K562 (cell line): ENCODE results near the gene C16orf74. TPM values are rescaled to one million over a fixed set of nuclear protein-coding genes. Genes with fewer than 3 reads are reported as not detected.
A peak's percentile ranks its signal among the peaks of the same experiment; 100 is the strongest.

Source experiments
- ATF2 ChIP-seq: sonication (generic); formaldehyde crosslinking; IDR thresholded peaks from 2 replicates; pipeline ENCODE4 v1.8.1; 2022; ENCODE audit warnings: missing genetic modification reagents
- CBX2 ChIP-seq: fragments of 200-600 bp; sonication (generic); IDR thresholded peaks from one replicate; pipeline ENCODE4 v1.6.1; 2012; ENCODE audit warnings: mild to moderate bottlenecking, low read length, inconsistent platforms; ENCODE audit not compliant: insufficient read depth, poor library complexity, severe bottlenecking
- DDX20 ChIP-seq: fragments of 450-650 bp; IDR thresholded peaks from 2 replicates; pipeline ENCODE4 v1.6.1; 2016; ENCODE audit warnings: missing genetic modification characterization, low read depth, mild to moderate bottlenecking, missing compliant biosample characterization, moderate library complexity
- DIDO1 ChIP-seq: fragments of 450-650 bp; IDR thresholded peaks from 2 replicates; pipeline ENCODE4 v1.6.1; 2016; ENCODE audit warnings: low read depth, missing biosample characterization, missing genetic modification characterization
- E2F6 ChIP-seq, 2 experiments: IDR thresholded peaks; 2 replicates each; pipeline ENCODE4 v1.6.1; 2011; ENCODE audit warnings: borderline replicate concordance in 1 of 2, control low read depth in 1 of 2, low read depth in 1 of 2, low read length in 1 of 2, mild to moderate bottlenecking in 1 of 2, mixed read lengths in 1 of 2, moderate library complexity in 1 of 2; ENCODE audit not compliant: insufficient read depth in 1 of 2, insufficient read length in 1 of 2, poor library complexity in 1 of 2, severe bottlenecking in 1 of 2; ENCODE audit errors: extremely low read depth in 1 of 2
- FOSL1 ChIP-seq: fragments of 200-800 bp; sonication (Bioruptor generic); conservative IDR thresholded peaks from 2 replicates; pipeline ENCODE4 v1.6.1; 2016; ENCODE audit warnings: missing genetic modification characterization, missing compliant biosample characterization
- FOXA3 ChIP-seq, 2 experiments: fragments of 450-650 bp in 1 of 2; sonication (generic) in 1 of 2; formaldehyde crosslinking; IDR thresholded peaks in 1 of 2; conservative IDR thresholded peaks in 1 of 2; 2 replicates each; pipeline versions ENCODE4 v1.4.0 to v1.8.0; 2020 to 2022; ENCODE audit warnings: mild to moderate bottlenecking in 2 of 2, missing genetic modification reagents in 1 of 2
- HMGN3 ChIP-seq: IDR thresholded peaks from 2 replicates; pipeline ENCODE4 v1.6.1; 2011; ENCODE audit warnings: borderline replicate concordance, low read depth, mild to moderate bottlenecking, mixed read lengths, low read length; ENCODE audit not compliant: insufficient read length; ENCODE audit errors: extremely low read depth
- KHSRP ChIP-seq: fragments of 450-650 bp; IDR thresholded peaks from 2 replicates; pipeline ENCODE4 v1.6.1; 2017
- MBD2 ChIP-seq: sonication (generic); IDR thresholded peaks from 2 replicates; pipeline ENCODE4 v1.6.1; 2016; ENCODE audit warnings: low read depth, borderline replicate concordance
- NR4A1 ChIP-seq, 2 experiments: fragments of 250-450 bp in 1 of 2; fragments of 450-650 bp in 1 of 2; sonication (Bioruptor Pico) in 1 of 2; IDR thresholded peaks; 2 replicates each; pipeline versions ENCODE4 v1.4.0 to v1.6.1; 2016 to 2020; ENCODE audit warnings: mild to moderate bottlenecking in 2 of 2, missing compliant biosample characterization in 1 of 2, missing genetic modification characterization in 1 of 2, moderate library complexity in 1 of 2
- PHB ChIP-seq: fragments of 250-450 bp; sonication (Bioruptor Pico); IDR thresholded peaks from 2 replicates; pipeline ENCODE4 v1.5.0; 2021
- RBM15 ChIP-seq: fragments of 200-400 bp; formaldehyde crosslinking; IDR thresholded peaks from 2 replicates; pipeline ENCODE4 v1.6.1; 2018; ENCODE audit warnings: mild to moderate bottlenecking, low read length, moderate library complexity; ENCODE audit not compliant: insufficient read depth
- RBM25 ChIP-seq: fragments of 200-400 bp; formaldehyde crosslinking; IDR thresholded peaks from 2 replicates; pipeline ENCODE4 v1.6.1; 2018; ENCODE audit warnings: low read length, low read depth, moderate library complexity; ENCODE audit not compliant: severe bottlenecking
- RUNX1 ChIP-seq: sonication (generic); IDR thresholded peaks from 2 replicates; pipeline ENCODE4 v1.6.1; 2016; ENCODE audit warnings: antibody characterized with exemption, low read depth
- SMARCE1 ChIP-seq: fragments of 450-650 bp; IDR thresholded peaks from 2 replicates; pipeline ENCODE4 v1.7.1; 2016; ENCODE audit warnings: mild to moderate bottlenecking
- SNAPC5 ChIP-seq: fragments of 250-450 bp; sonication (Bioruptor Pico); IDR thresholded peaks from 2 replicates; pipeline ENCODE4 v1.8.0; 2021; ENCODE audit warnings: moderate library complexity, mild to moderate bottlenecking, inconsistent platforms
- SP1 ChIP-seq: sonication (generic); formaldehyde crosslinking; IDR thresholded peaks from 2 replicates; pipeline ENCODE4 v1.8.1; 2022; ENCODE audit warnings: mild to moderate bottlenecking, missing genetic modification reagents
- STAG1 ChIP-seq: sonication (generic); formaldehyde crosslinking; IDR thresholded peaks from 2 replicates; pipeline ENCODE4 v1.5.0; 2020; ENCODE audit warnings: missing genetic modification reagents, borderline replicate concordance
- TBP ChIP-seq: optimal IDR thresholded peaks from 2 replicates; pipeline ENCODE3; 2011; ENCODE audit warnings: low read depth, low read length, improper control_type of control experiment
- TGIF2 ChIP-seq: sonication (generic); formaldehyde crosslinking; IDR thresholded peaks from 2 replicates; pipeline ENCODE4 v1.8.1; 2022; ENCODE audit warnings: mild to moderate bottlenecking, missing genetic modification reagents, moderate library complexity
- THRB ChIP-seq: fragments of 450-650 bp; formaldehyde crosslinking; conservative IDR thresholded peaks from 2 replicates; pipeline ENCODE4 v1.4.0; 2022; ENCODE audit warnings: mild to moderate bottlenecking, missing genetic modification characterization
- TRIM28 ChIP-seq: fragments of 450-650 bp; IDR thresholded peaks from 2 replicates; pipeline ENCODE4 v1.6.1; 2017
- ZNF311 ChIP-seq: fragments of 250-450 bp; sonication (Bioruptor Pico); IDR thresholded peaks from 2 replicates; pipeline ENCODE4 v1.4.0; 2020; ENCODE audit warnings: mild to moderate bottlenecking, moderate library complexity
- ZNF830 ChIP-seq: fragments of 250-450 bp; sonication (Bioruptor Pico); IDR thresholded peaks from 2 replicates; pipeline ENCODE4 v1.5.0; 2021; ENCODE audit warnings: mild to moderate bottlenecking
- polyA plus RNA-seq, 8 experiments: library from polyadenylated mRNA; depleted of rRNA in 4 of 8; stranded (reverse) in 5 of 8; unstranded in 3 of 8; fragments of >200 nt; fragmentation: Nextera tagmentation in 2 of 8; fragmentation: Illumina TruSeq in 1 of 8; extraction: Ambion mirVana in 2 of 8; extraction: Trizol in 1 of 8; gene quantifications; 2 replicates each; pipeline versions ENCODE4 v1.2.1 to v1.2.3, GENCODE V29; 2011 to 2014; ENCODE audit warnings: inconsistent platforms in 1 of 8, missing spikeins in 1 of 8
- total RNA-seq, 7 experiments: library from RNA; depleted of rRNA in 6 of 7; stranded (reverse); fragments of >200 nt in 6 of 7; fragmentation: Illumina TruSeq in 2 of 7; extraction: Trizol in 2 of 7; gene quantifications; 2 replicates each; pipeline versions ENCODE4 v1.2.1 to v1.2.3, GENCODE V29; 2011 to 2021; ENCODE audit warnings: low replicate concordance in 1 of 7

C16orf74 gene
- total and polyA plus RNA-seq, 9 of the 15 experiments (the other 6 are each of a cell fraction or from before 2014, with no cell fraction given) = not detected

GRCh38 chr16:85688586-85689284, 62.2 kb downstream of the C16orf74 start, which contains the start of gene GINS2 (continued):
- no peak for TF ChIP-seq SNAPC5
- TF ChIP-seq TRIM28 = 0 out of 2 replicates have a peak, but pooled peaks have one; percentile 12
- no peak; the same call in 1 of the 2 replicates for TF ChIP-seq ATF2 (CRISPR knock-in tag)
- no peak for TF ChIP-seq DDX20 (tag)
- no peak for TF ChIP-seq ZNF311 (CRISPR knock-in tag)
- TF ChIP-seq PHB (CRISPR knock-in tag) = no peak
- TF ChIP-seq TBP = peak; percentile 40
- no peak for TF ChIP-seq THRB (CRISPR knock-in tag)
- TF ChIP-seq NR4A1 (CRISPR knock-in tag; IDR thresholded peaks at IDR 0.05) = no peak
- TF ChIP-seq NR4A1 (tag; IDR thresholded peaks at IDR 0.05) = no peak
- TF ChIP-seq CBX2 = no peak
- no peak for TF ChIP-seq DIDO1 (tag)
- no peak for TF ChIP-seq ZNF830
- no peak for TF ChIP-seq RBM15
- peak; percentile 95 to 99 for TF ChIP-seq E2F6 (IDR thresholded peaks at IDR 0.05; ENCODE audit: borderline replicate concordance in 1 of 2, extremely low read depth in 1 of 2, insufficient read depth in 1 of 2, insufficient read length in 1 of 2, low read depth in 1 of 2, low read length in 1 of 2, poor library complexity in 1 of 2, severe bottlenecking in 1 of 2)
- TF ChIP-seq MBD2 = peak; percentile 85; the same call in 1 of the 2 replicates
- no peak for TF ChIP-seq SMARCE1
- no peak for TF ChIP-seq RUNX1
- no peak for TF ChIP-seq FOSL1
- no peak; the same call in 1 of the 2 replicates for TF ChIP-seq TGIF2 (CRISPR knock-in tag)
- TF ChIP-seq STAG1 (CRISPR knock-in tag) = no peak
- TF ChIP-seq HMGN3 = peak; percentile 63
- TF ChIP-seq KHSRP = no peak
- TF ChIP-seq SP1 (CRISPR knock-in tag) = peak; percentile 83; the same call in 1 of the 2 replicates
- peak; percentile 98 for TF ChIP-seq RBM25
- 0 out of 4 replicates have a peak, but pooled peaks of 1 of the 2 experiments have one; percentile 24 for TF ChIP-seq FOXA3 (CRISPR knock-in tag; conservative IDR thresholded peaks at IDR 0.05 in 1 of 2, IDR thresholded peaks at IDR 0.05 in 1 of 2)
